ENCODE measurements around the gene NIM1K.

The NIM1K gene

GRCh38 chr5:43274435-43275114 lies 82.5 kb downstream of the NIM1K start:
- Histone ChIP-seq H3K36me3 (ENCODE audit: control insufficient read depth, insufficient read depth, low read length) (no peaks in the 10 kb centered on the region), H2AFZ (no peak overlapping the region), H3K4me3 (ENCODE audit: low read depth, low read length) (no peak overlapping the region), H3K27ac (no peak overlapping the region), H3K27me3 (ENCODE audit: control insufficient read depth, insufficient read depth, low read length) (no peaks in the 10 kb centered on the region), H3K4me1 (no peaks in the 10 kb centered on the region), H3K4me2 (ENCODE audit: low read length) (no peak overlapping the region), H3K79me2 (no peaks in the 10 kb centered on the region), H3K9ac (no peak overlapping the region), H3K9me3 (ENCODE audit: control insufficient read depth, low read length) (no peaks in the 10 kb centered on the region)
- TF ChIP-seq CTCF (IDR thresholded peaks at IDR 0.05), result no peak

GRCh38 chr5:43275391-43275790 lies 83.4 kb downstream of the NIM1K start:
- Histone ChIP-seq H3K79me2 (no peaks in the 10 kb centered on the region), H3K4me3 (ENCODE audit: low read depth, low read length) (no peak overlapping the region), H3K36me3 (ENCODE audit: control insufficient read depth, insufficient read depth, low read length) (no peaks in the 10 kb centered on the region), H3K9me3 (ENCODE audit: control insufficient read depth, low read length) (no peaks in the 10 kb centered on the region), H3K27ac (no peak overlapping the region), H3K27me3 (ENCODE audit: control insufficient read depth, insufficient read depth, low read length) (no peaks in the 10 kb centered on the region), H3K9ac (no peak overlapping the region), H2AFZ (no peak overlapping the region), H3K4me2 (ENCODE audit: low read length) (no peak overlapping the region), H3K4me1 (no peaks in the 10 kb centered on the region)
- no peak for TF ChIP-seq CTCF (IDR thresholded peaks at IDR 0.05)

GRCh38 chr5:43279548-43280274 lies 87.7 kb downstream of the NIM1K start:
- Histone ChIP-seq H3K9ac (no peak overlapping the region), H2AFZ (no peak overlapping the region), H3K27me3 (ENCODE audit: control insufficient read depth, insufficient read depth, low read length) (no peaks in the 10 kb centered on the region), H3K4me1 (no peaks in the 10 kb centered on the region), H3K79me2 (no peaks in the 10 kb centered on the region), H3K36me3 (ENCODE audit: control insufficient read depth, insufficient read depth, low read length) (no peaks in the 10 kb centered on the region), H3K27ac (no peak overlapping the region), H3K4me3 (ENCODE audit: low read depth, low read length) (no peak overlapping the region), H3K4me2 (ENCODE audit: low read length) (no peak overlapping the region), H3K9me3 (ENCODE audit: control insufficient read depth, low read length) (no peaks in the 10 kb centered on the region)
- no peak for TF ChIP-seq CTCF (IDR thresholded peaks at IDR 0.05)

- H3K9ac ChIP-seq, result no peak overlapping the region
- no peaks in the 10 kb centered on the region for H3K9me3 ChIP-seq (ENCODE audit: control insufficient read depth, low read length)
- H3K4me1 ChIP-seq, result no peaks in the 10 kb centered on the region
- no peaks in the 10 kb centered on the region for H3K79me2 ChIP-seq
- no peak overlapping the region for H2AFZ ChIP-seq
- no peaks in the 10 kb centered on the region for H3K27me3 ChIP-seq (ENCODE audit: control insufficient read depth, insufficient read depth, low read length)
- no peak for TF ChIP-seq CTCF (IDR thresholded peaks at IDR 0.05)
- no peaks in the 10 kb centered on the region for H3K36me3 ChIP-seq (ENCODE audit: control insufficient read depth, insufficient read depth, low read length)
- no peak overlapping the region for H3K27ac ChIP-seq
- no peak overlapping the region for H3K4me2 ChIP-seq (ENCODE audit: low read length)
- no peak overlapping the region for H3K4me3 ChIP-seq (ENCODE audit: low read depth, low read length)
These were observed 90.0 kb downstream of the NIM1K start for GRCh38 chr5:43281840-43282658.
